Ovary (tissue), 9 donors: ENCODE measurements around the gene SLC22A9. TPM values are rescaled to one million over a fixed set of nuclear protein-coding genes. Genes with fewer than 3 reads are reported as not detected.

ENCODE experiments used
- DNase-seq, 5 donors: peaks; one replicate each; pipeline ENCODE4 v3.0.0-alpha.2; 2019 to 2020
- H3K27ac ChIP-seq, 2 donors: fragments of 200-600 bp; one replicate each; pipeline versions ENCODE4 v1.5.1 to v1.8.0; 2019 to 2022
- H3K27me3 ChIP-seq: fragments of 200-600 bp; one replicate; pipeline ENCODE4 v1.8.0; 2022
- H3K36me3 ChIP-seq: fragments of 200-600 bp; sonication (generic); one replicate; pipeline ENCODE4 v1.5.1; 2019
- H3K4me1 ChIP-seq: one replicate; pipeline ENCODE4 v1.8.1; 2013; ENCODE audit warnings: mild to moderate bottlenecking, moderate library complexity; ENCODE audit not compliant: insufficient read depth
- H3K4me3 ChIP-seq: fragments of 200-600 bp; sonication (generic); one replicate; pipeline ENCODE4 v1.5.1; 2017
- H3K9me3 ChIP-seq, 2 donors: fragments of 200-600 bp in 1 of 2; sonication (generic) in 1 of 2; one replicate each; pipeline versions ENCODE4 v1.5.1 to v1.8.1; 2013 to 2019; ENCODE audit warnings: mild to moderate bottlenecking in 1 of 2, moderate library complexity in 1 of 2
- CTCF ChIP-seq, 3 donors: fragments of 450-650 bp in 2 of 3; fragments of 200-600 bp in 1 of 3; IDR thresholded peaks; one replicate each; pipeline versions ENCODE4 v1.5.1 to v1.8.0; 2016 to 2022; ENCODE audit warnings: antibody characterized with exemption in 3 of 3, mild to moderate bottlenecking in 1 of 3
- EP300 ChIP-seq: sonication (generic); formaldehyde crosslinking; IDR thresholded peaks from one replicate; pipeline ENCODE4 v1.6.1; 2017; ENCODE audit warnings: antibody characterized with exemption
- POLR2A ChIP-seq: fragments of 450-650 bp; IDR thresholded peaks from one replicate; pipeline ENCODE4 v1.6.1; 2017; ENCODE audit warnings: antibody characterized with exemption, mild to moderate bottlenecking, moderate library complexity
- WGBS, 3 donors: extraction: QIAGEN DNeasy Blood & Tissue Kit in 1 of 3; methylation state at CpG; one replicate each; pipeline versions ENCODE4 v1.1.5 to v1.1.7; 2013 to 2017; 5-methylcytosine and 5-hydroxymethylcytosine counted together
- intact Hi-C, 4 donors: fragments of 100-400 bp; cut with DNase I; formaldehyde crosslinking; loops; one replicate each; pipeline versions ENCODE4 v1.11.0 to v1.15.1; 2022 to 2023
- polyA plus RNA-seq, 2 donors: library from polyadenylated mRNA; stranded (reverse); fragments of 200-250 nt in 1 of 2; fragments of 350-450 nt in 1 of 2; fragmentation: Illumina TruSeq in 1 of 2; extraction: RNeasy Lipid Tissue Mini Kit (QIAGEN cat#74804) in 1 of 2; gene quantifications; one replicate each; pipeline ENCODE4 v1.2.3, GENCODE V29; 2013 to 2014
- total RNA-seq, 7 donors: library from RNA; depleted of rRNA in 2 of 7; stranded (reverse); fragments of >200 nt in 2 of 7; fragmentation: NEBNext Ultra II Directional in 3 of 7; extraction: Animal tissue kit (Norgen Biotek cat#: 25700) in 3 of 7; gene quantifications; one replicate each; pipeline versions ENCODE4 v1.1.0 to v1.2.4, GENCODE V29; 2016 to 2023
- donor health status: DM: no; HTN: no; CAD: no; lungs with moderate emphysema.
- donor health status: DM: no; HTN: no; CAD: no.
- donor health status: Bipolar disorder and iron deficiency.
- donor health status: DM: yes; HTN: yes; CAD: no.
- donor health status: DM: no; HTN: no; CAD: no.
- donor health status: DM: yes; HTN: yes; CAD: no.

SLC22A9 gene
- total and polyA plus RNA-seq, 9 donors: not detected

- H3K36me3 ChIP-seq: no peaks in the 10 kb centered on the region
- no peak for DNase-seq
- H3K27me3 ChIP-seq: no peaks in the 10 kb centered on the region
- H3K4me1 ChIP-seq: no peaks in the 10 kb centered on the region
- no peak overlapping the region for H3K4me3 ChIP-seq
- H3K9me3 ChIP-seq: no peaks in the 10 kb centered on the region
- intact Hi-C loops: no loop called here
- no peak overlapping the region for H3K27ac ChIP-seq
- 69 to 75% (median 74%) methylated on average over 4 of the region's 4 CpGs for WGBS, 3 donors
- TF ChIP-seq CTCF (IDR thresholded peaks at IDR 0.05): no peak
- TF ChIP-seq POLR2A: no peak
- no peak for TF ChIP-seq EP300
These were observed 17.4 kb upstream of the SLC22A9 start for GRCh38 chr11:63352144-63352543.

- no peaks in the 10 kb centered on the region for H3K4me1 ChIP-seq
- no peaks in the 10 kb centered on the region for H3K27me3 ChIP-seq
- intact Hi-C loops: no loop called here
- no peak for DNase-seq
- no peaks in the 10 kb centered on the region for H3K36me3 ChIP-seq
- TF ChIP-seq CTCF (IDR thresholded peaks at IDR 0.05) (no peak), POLR2A (no peak), EP300 (no peak)
- 62 to 68% (median 63%) methylated on average over 1 of the region's 1 CpG for WGBS, 3 donors
- H3K27ac ChIP-seq: no peak overlapping the region
- no peaks in the 10 kb centered on the region for H3K9me3 ChIP-seq
- H3K4me3 ChIP-seq: no peak overlapping the region
These were observed 7.3 kb upstream of the SLC22A9 start for GRCh38 chr11:63362196-63362793.

- no peaks in the 10 kb centered on the region for H3K9me3 ChIP-seq
- no peak overlapping the region for H3K27ac ChIP-seq
- H3K36me3 ChIP-seq: no peaks in the 10 kb centered on the region
- H3K27me3 ChIP-seq: no peaks in the 10 kb centered on the region
- DNase-seq: no peak
- no peak for TF ChIP-seq CTCF (IDR thresholded peaks at IDR 0.05)
- H3K4me3 ChIP-seq: no peak overlapping the region
- H3K4me1 ChIP-seq: no peaks in the 10 kb centered on the region
- intact Hi-C loops: no loop called here
- 75 to 85% (median 82%) methylated on average over 7 of the region's 7 CpGs for WGBS, 3 donors
These were observed 495 bp downstream of the SLC22A9 start for GRCh38 chr11:63369971-63370588.

- H3K27me3 ChIP-seq: no peaks in the 10 kb centered on the region
- no peak overlapping the region for H3K4me3 ChIP-seq
- WGBS, 3 donors: 64 to 71% (median 66%) methylated on average over 2 of the region's 2 CpGs
- TF ChIP-seq CTCF (IDR thresholded peaks at IDR 0.05) (no peak), POLR2A (no peak)
- DNase-seq: no peak
- H3K4me1 ChIP-seq: no peaks in the 10 kb centered on the region
- H3K9me3 ChIP-seq: no peaks in the 10 kb centered on the region
- no peaks in the 10 kb centered on the region for H3K36me3 ChIP-seq
- intact Hi-C loops: no loop called here
- no peak overlapping the region for H3K27ac ChIP-seq
These were observed 1.8 kb downstream of the SLC22A9 start for GRCh38 chr11:63371396-63371795.
